Left hindlimb (tissue), 1 donor: ENCODE results near the gene FSHB.
"Not testable (repeated sequence)": the region's sequence is repeated elsewhere in the genome, so short reads cannot be mapped to it uniquely, and the experiment has no call there.

Source experiments
- DNase-seq: peaks from one replicate; pipeline ENCODE4 v3.0.0-alpha.2; 2018

FSHB gene

DNA sequence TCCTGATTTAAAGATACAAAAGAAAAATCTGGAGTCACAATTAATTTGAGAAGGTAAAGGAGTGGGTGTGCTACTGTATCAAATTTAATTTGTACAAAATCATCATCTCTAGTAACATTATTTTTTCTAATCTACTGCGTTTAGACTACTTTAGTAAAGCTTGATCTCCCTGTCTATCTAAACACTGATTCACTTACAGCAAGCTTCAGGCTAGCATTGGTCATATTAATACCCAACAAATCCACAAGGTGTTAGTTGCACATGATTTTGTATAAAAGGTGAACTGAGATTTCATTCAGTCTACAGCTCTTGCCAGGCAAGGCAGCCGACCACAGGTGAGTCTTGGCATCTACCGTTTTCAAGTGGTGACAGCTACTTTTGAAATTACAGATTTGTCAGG lies at the start of gene FSHB:
Gene FSHB (plus strand): TSS at position 301 of the 400 bp plus-strand sequence. CDS start 889 bp downstream, outside the sequence.
- DNase-seq: no peak

- no peak for DNase-seq
Observed at GRCh38 chr11:30186748-30187147, 44.1 kb upstream of the FSHB start.

- no peak for DNase-seq
Observed at GRCh38 chr11:30192620-30193019, 38.2 kb upstream of the FSHB start.

- DNase-seq: peak; percentile 73
Observed at GRCh38 chr11:30196400-30197206, 34.2 kb upstream of the FSHB start.

DNA sequence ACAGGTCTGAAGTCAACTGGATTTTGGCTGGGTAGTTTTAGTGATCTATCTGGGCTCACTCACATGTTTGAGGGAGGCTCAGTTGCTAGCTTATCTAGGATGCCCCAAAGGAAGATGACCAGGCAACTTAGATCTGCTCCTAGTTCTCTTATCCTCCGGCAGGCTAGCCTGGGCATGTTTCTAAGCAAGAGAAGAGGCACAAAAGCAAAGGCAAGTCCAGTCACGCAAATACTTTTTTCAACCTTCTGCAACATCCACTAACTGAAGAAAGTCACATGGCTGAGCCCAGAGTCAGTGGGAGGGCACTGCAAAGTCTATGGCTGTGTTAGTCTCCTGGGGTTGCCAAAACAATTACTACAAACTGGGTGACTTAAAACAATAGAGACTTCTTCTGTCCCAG lies 32.9 kb upstream of the FSHB start:
- DNase-seq: no peak

DNA sequence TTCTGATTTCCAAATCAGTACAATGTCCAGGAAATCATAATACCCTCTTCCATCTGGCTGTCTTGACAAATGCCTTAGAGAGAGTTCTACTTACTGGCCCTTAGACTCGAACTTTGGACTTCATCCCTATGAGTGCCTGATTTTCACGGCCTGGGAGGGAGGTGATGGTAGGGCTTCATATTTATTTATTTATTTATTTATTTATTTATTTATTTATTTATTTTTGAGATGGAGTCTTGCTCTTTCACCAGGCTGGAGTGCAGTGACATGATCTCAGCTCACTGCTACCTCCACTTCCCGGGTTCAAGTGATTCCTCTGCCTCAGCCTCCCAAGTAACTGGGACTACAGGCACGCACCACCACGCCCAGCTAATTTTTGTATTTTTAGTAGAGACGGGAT lies 27.8 kb upstream of the FSHB start:
- not testable (repeated sequence) for DNase-seq

DNA sequence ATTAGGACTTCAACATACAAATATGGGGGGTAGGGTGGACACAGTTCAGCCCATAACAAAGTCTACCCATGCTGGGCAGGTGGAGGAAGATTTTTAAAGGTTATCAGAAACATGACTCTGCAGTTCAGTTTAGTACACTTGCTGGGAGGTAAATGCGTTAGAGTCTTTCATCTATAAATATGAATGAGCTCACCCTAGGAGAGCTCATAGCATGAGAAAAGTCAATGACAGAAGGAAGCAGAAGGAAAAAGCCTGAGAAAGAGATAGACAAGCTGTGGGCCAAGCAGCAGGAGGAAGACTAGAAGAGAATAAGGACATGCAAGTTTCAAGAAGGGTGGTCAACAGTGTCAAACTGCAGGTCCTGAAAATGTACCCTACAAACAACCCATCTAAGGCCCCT lies 27.0 kb upstream of the FSHB start:
- no peak for DNase-seq

- DNase-seq: no peak
Observed at GRCh38 chr11:30206249-30206996, 24.4 kb upstream of the FSHB start.

GRCh38 chr11:30210357-30210756 lies 20.5 kb upstream of the FSHB start:
- no peak for DNase-seq

DNA sequence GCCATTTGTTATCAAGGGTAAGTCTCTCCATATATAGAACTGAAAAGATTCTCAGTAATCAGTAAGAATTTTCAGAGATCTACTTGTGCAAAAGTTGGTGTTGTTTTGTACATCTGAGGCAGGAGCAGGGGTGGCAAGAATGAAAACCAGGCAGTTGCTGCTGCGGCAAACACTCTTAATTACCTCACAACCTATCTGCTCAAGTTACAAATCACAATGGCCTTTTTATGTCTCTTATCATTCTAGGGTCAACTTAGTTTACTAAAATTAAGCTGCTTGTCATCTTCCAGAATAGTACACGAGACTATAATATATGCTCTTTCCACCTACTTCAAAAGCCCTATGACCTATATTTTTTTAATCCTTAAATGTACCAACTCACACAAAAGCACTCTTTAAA lies 14.3 kb upstream of the FSHB start:
- no peak for DNase-seq

DNA sequence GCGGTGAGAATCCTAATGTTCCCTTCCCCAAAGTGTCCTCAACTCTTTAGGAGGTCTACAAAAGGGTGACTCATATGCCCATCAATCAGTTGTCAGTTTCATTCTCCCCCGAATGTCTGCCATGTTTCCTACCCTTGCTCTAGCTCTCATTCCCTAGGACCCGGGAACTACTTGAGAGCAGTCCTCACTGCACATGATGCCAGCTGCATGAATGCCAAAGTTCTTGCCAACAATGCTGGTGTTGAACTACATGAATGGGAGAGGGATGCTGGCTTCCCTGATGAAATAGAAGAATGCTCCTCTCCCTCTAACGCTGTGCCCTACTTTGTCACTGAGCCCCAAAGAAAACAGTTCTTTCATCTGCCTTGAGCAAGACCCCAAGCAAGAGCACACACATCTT lies 12.5 kb upstream of the FSHB start:
- no peak for DNase-seq

GRCh38 chr11:30225642-30226041 lies 5.2 kb upstream of the FSHB start:
- no peak for DNase-seq

- DNase-seq: no peak
Observed at GRCh38 chr11:30228323-30228884, 2.4 kb upstream of the FSHB start.

- DNase-seq: no peak
Observed at GRCh38 chr11:30239025-30239424, 8.2 kb downstream of the FSHB start.

DNA sequence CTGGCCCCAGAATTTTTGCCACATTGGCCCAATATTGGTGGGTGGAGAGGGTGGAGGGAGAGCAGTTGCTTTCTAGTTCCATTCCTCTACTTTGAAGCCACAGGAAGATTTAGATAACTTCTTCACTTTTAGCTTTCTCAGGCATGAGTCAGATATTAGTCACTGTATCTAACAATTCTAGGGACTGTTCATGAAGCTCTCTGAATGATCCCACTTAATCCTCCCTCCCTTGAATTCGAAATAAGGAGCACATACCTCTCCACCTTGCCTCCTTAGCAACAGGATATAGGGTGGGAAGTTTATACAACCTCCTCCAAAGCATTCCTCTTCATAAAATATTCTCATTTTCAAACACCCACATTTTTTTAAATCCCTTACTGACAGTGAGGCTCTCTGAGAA lies 13.5 kb downstream of the FSHB start:
- DNase-seq: no peak

- DNase-seq: no peak
Observed at GRCh38 chr11:30245621-30246020, 14.8 kb downstream of the FSHB start.

GRCh38 chr11:30254307-30255298 lies 23.8 kb downstream of the FSHB start:
- no peak for DNase-seq

DNA sequence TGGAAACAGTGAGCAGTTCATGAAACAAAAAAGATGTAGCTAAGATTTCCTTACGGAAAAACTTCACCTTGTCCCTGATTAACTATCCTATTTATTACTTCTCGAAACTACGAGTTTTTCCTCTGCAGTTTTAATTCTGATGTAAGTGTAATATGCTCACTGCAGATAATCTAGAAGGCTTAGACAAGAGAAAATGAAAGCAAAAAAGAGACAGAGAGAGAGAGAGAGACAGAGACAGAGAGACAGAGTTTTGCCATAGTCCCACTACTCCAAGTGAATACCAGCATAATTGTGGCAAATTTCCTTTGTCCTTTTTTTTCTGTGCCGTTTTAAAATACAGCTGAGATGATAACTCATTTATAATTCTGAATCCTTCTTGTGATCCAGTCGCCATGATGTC lies 24.8 kb downstream of the FSHB start:
- no peak for DNase-seq

DNA sequence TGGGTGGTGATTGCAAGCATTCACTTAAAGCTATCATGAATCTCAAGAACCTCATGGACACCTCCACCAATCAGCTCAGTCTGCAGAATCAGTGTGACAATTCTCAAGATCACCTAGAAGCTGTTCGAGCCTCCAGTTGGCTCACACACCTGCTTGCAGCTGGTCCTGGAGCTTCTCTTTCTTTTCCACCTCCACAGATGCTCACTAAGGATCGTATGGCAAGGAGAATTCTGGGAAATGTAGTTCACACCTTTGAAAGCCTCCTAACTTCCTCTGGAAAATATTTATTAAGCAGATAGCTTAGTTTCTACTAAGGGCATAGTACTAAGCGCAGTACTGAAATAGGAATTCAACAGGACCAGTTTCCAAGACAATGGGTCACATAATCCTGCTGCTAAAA lies 26.2 kb downstream of the FSHB start:
- no peak for DNase-seq

- no peak for DNase-seq
Observed at GRCh38 chr11:30258679-30259078, 27.9 kb downstream of the FSHB start.

DNA sequence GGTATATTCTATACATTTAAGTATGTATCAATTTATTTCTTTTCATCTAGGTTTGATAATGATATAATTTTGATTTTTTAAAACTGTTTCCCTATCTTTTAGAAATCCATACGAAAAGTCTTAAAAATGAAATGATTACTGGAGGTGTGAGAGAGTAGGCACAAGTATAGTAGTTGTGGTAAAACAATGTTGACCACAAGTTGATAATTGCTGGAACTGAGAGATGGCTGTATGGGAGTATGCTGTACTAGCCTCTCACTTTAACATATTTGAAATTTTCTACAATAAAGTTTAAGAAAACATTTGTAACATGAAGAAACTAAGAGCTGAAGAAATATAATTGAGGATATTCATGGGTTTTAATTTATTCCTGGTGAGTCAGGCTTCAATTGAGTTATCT lies 30.0 kb downstream of the FSHB start:
- no peak for DNase-seq

- no peak for DNase-seq
Observed at GRCh38 chr11:30261821-30262220, 31.0 kb downstream of the FSHB start.

DNA sequence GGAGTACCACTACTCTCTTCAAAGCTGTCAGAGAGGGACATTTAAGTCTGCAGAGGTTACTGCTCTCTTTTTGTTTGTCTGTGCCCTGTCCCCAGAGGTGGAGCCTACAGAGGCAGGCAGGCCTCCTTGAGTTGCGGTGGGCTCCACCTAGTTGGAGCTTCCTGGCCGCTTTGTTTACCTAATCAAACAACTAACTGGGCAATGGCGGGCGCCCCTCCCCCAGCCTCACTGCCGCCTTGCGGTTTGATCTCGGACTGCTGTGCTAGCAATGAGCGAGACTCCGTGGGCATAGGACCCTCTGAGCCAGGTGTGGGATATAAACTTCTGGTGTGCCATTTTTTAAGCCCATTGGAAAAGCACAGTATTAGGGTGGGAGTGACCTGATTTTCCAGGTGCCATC lies 37.8 kb downstream of the FSHB start:
- DNase-seq: not testable (repeated sequence)
